H9 (cell line): ENCODE results near the gene SOX8. TPM values are rescaled to one million over a fixed set of nuclear protein-coding genes. Genes with fewer than 3 reads are reported as not detected.
A peak's percentile ranks its signal among the peaks of the same experiment; 100 is the strongest.

Experiments used
- DNase-seq: peaks from one replicate; pipeline ENCODE4 v3.0.0-alpha.2; 2017
- H2AFZ ChIP-seq: one replicate; pipeline ENCODE4 v1.6.1; 2013; ENCODE audit warnings: mild to moderate bottlenecking, low read length, control low read depth, moderate library complexity
- H2AK5ac ChIP-seq: 2 replicates; pipeline ENCODE4 v1.6.1; 2013; ENCODE audit warnings: low read length, control low read depth, mixed read lengths; ENCODE audit not compliant: insufficient read length
- H2BK120ac ChIP-seq: one replicate; pipeline ENCODE4 v1.6.1; 2013; ENCODE audit warnings: low read depth, mild to moderate bottlenecking, low read length, control low read depth, inconsistent platforms; ENCODE audit not compliant: poor library complexity, severe bottlenecking
- H2BK12ac ChIP-seq: 2 replicates; pipeline ENCODE4 v1.6.1; 2013; ENCODE audit warnings: low read length, control low read depth, mixed read lengths, low read depth; ENCODE audit not compliant: insufficient read length
- H2BK15ac ChIP-seq: 2 replicates; pipeline ENCODE4 v1.6.1; 2013; ENCODE audit warnings: low read depth, low read length, control low read depth
- H2BK20ac ChIP-seq: one replicate; pipeline ENCODE4 v1.6.1; 2013; ENCODE audit warnings: low read depth, mild to moderate bottlenecking, low read length, control low read depth, inconsistent platforms; ENCODE audit not compliant: poor library complexity, severe bottlenecking
- H2BK5ac ChIP-seq: 2 replicates; pipeline ENCODE4 v1.6.1; 2013; ENCODE audit warnings: low read length, control low read depth, mixed read lengths; ENCODE audit not compliant: insufficient read length
- H3K14ac ChIP-seq: 2 replicates; pipeline ENCODE4 v1.6.1; 2013; ENCODE audit warnings: low read length, control low read depth; ENCODE audit not compliant: insufficient read depth
- H3K18ac ChIP-seq: 2 replicates; pipeline ENCODE4 v1.6.1; 2013; ENCODE audit warnings: low read depth, mild to moderate bottlenecking, mixed read lengths, low read length, control low read depth; ENCODE audit not compliant: insufficient read length
- H3K23ac ChIP-seq: 2 replicates; pipeline ENCODE4 v1.6.1; 2013; ENCODE audit warnings: low read length, control low read depth, mixed read lengths, low read depth; ENCODE audit not compliant: insufficient read length
- H3K23me2 ChIP-seq: 2 replicates; pipeline ENCODE4 v1.6.1; 2013; ENCODE audit warnings: low read depth, mild to moderate bottlenecking, mixed read lengths, low read length, control low read depth; ENCODE audit not compliant: insufficient read length, poor library complexity, severe bottlenecking
- H3K27ac ChIP-seq: 2 replicates; pipeline ENCODE4 v1.5.1; 2013; ENCODE audit warnings: low read length, control low read depth, mixed read lengths, low read depth; ENCODE audit not compliant: insufficient read length
- H3K27me3 ChIP-seq: 2 replicates; pipeline ENCODE4 v1.6.1; 2013; ENCODE audit warnings: low read length, control low read depth, inconsistent platforms; ENCODE audit not compliant: insufficient read depth
- H3K4ac ChIP-seq: 2 replicates; pipeline ENCODE4 v1.6.1; 2013; ENCODE audit warnings: low read depth, mild to moderate bottlenecking, control low read depth, inconsistent platforms, low read length, moderate library complexity
- H3K4me1 ChIP-seq: 2 replicates; pipeline ENCODE4 v1.6.1; 2013; ENCODE audit warnings: low read length, control low read depth, inconsistent platforms; ENCODE audit not compliant: insufficient read depth
- H3K4me2 ChIP-seq: 2 replicates; pipeline ENCODE4 v1.6.1; 2013; ENCODE audit warnings: low read length, control low read depth, mixed read lengths; ENCODE audit not compliant: insufficient read length, insufficient read depth
- H3K56ac ChIP-seq: 2 replicates; pipeline ENCODE4 v1.6.1; 2013; ENCODE audit warnings: low read depth, mild to moderate bottlenecking, mixed read lengths, low read length, control low read depth; ENCODE audit not compliant: insufficient read length
- H3K79me1 ChIP-seq: 2 replicates; pipeline ENCODE4 v1.6.1; 2013; ENCODE audit warnings: low read depth, mild to moderate bottlenecking, moderate library complexity, low read length, control low read depth, inconsistent platforms; ENCODE audit not compliant: insufficient read depth, poor library complexity, severe bottlenecking
- H3K79me2 ChIP-seq: 2 replicates; pipeline ENCODE4 v1.6.1; 2013; ENCODE audit warnings: low read length, control low read depth, inconsistent platforms; ENCODE audit not compliant: insufficient read depth
- H3K9ac ChIP-seq: 2 replicates; pipeline ENCODE4 v1.6.1; 2013; ENCODE audit warnings: low read length, control low read depth, mixed read lengths; ENCODE audit not compliant: insufficient read length; ENCODE audit errors: extremely low read depth
- H3K9me3 ChIP-seq: one replicate; pipeline ENCODE4 v1.6.1; 2013; ENCODE audit warnings: low read depth, low read length, inconsistent platforms; ENCODE audit not compliant: control insufficient read depth
- H3T11ph ChIP-seq: one replicate; pipeline ENCODE4 v1.6.1; 2013; ENCODE audit warnings: mild to moderate bottlenecking, low read length, control low read depth, inconsistent platforms
- H4K20me1 ChIP-seq: one replicate; pipeline ENCODE4 v1.6.1; 2013; ENCODE audit not compliant: control insufficient read depth, insufficient read length, insufficient read depth
- H4K5ac ChIP-seq: 2 replicates; pipeline ENCODE4 v1.6.1; 2013; ENCODE audit warnings: low read depth, mild to moderate bottlenecking, mixed read lengths, low read length, control low read depth; ENCODE audit not compliant: insufficient read length
- H4K8ac ChIP-seq: replicated peaks from 2 replicates; pipeline ENCODE4 v1.6.1; 2013; ENCODE audit warnings: low read length, control low read depth, mixed read lengths, low read depth; ENCODE audit not compliant: insufficient read length
- H4K91ac ChIP-seq: 2 replicates; pipeline ENCODE4 v1.6.1; 2013; ENCODE audit warnings: low read depth, mild to moderate bottlenecking, moderate library complexity, mixed read lengths, low read length, control low read depth; ENCODE audit not compliant: insufficient read length
- H3K27ac Mint-ChIP-seq, 3 experiments: 2 replicates in 2 of 3; 3 replicates in 1 of 3; pipeline ENCODE4 v1.8.0; 2020 to 2021; ENCODE audit warnings: mixed read lengths in 3 of 3, mild to moderate bottlenecking in 1 of 3, moderate library complexity in 1 of 3
- H3K27me3 Mint-ChIP-seq: 2 replicates; pipeline ENCODE4 v1.8.0; 2021; ENCODE audit warnings: low read depth, mild to moderate bottlenecking, moderate library complexity, mixed read lengths
- H3K36me3 Mint-ChIP-seq, 3 experiments: 2 replicates in 2 of 3; 3 replicates in 1 of 3; pipeline ENCODE4 v1.8.0; 2020 to 2021; ENCODE audit warnings: low read depth in 3 of 3, mixed read lengths in 3 of 3; ENCODE audit not compliant: insufficient read depth in 1 of 3
- H3K4me1 Mint-ChIP-seq, 2 experiments: 2 replicates each; pipeline ENCODE4 v1.8.0; 2020; ENCODE audit warnings: mixed read lengths in 2 of 2
- H3K4me3 Mint-ChIP-seq, 2 experiments: 2 replicates in 1 of 2; 3 replicates in 1 of 2; pipeline ENCODE4 v1.8.0; 2020 to 2021; ENCODE audit warnings: mild to moderate bottlenecking in 2 of 2, mixed read lengths in 2 of 2, moderate library complexity in 1 of 2
- H3K9me3 Mint-ChIP-seq, 2 experiments: 2 replicates in 1 of 2; 3 replicates in 1 of 2; pipeline ENCODE4 v1.8.0; 2020; ENCODE audit warnings: mild to moderate bottlenecking in 2 of 2, mixed read lengths in 2 of 2, moderate library complexity in 1 of 2
- WGBS: extraction: QIAGEN DNeasy Blood & Tissue Kit; methylation state at CpG from one replicate; pipeline ENCODE4 v1.1.7; 2013; ENCODE audit warnings: missing lambda C conversion rate, low lambda C conversion rate, mixed read lengths; ENCODE audit not compliant: insufficient read length; ENCODE audit errors: extremely low coverage; 5-methylcytosine and 5-hydroxymethylcytosine counted together
- total RNA-seq: library from RNA; stranded (reverse); gene quantifications from 2 replicates; pipeline ENCODE4 v1.2.1, GENCODE V29; 2021
- TF ChIP-seq, protein P1 (sequence below): fragments of 200-600 bp; sonication (generic); conservative IDR thresholded peaks from 3 replicates; pipeline ENCODE4 v1.8.0; 2021; ENCODE audit warnings: antibody characterized with exemption, mild to moderate bottlenecking

Gene SOX8
- total RNA-seq, 1 experiment from 2014 or later, result 8.9 TPM

DNA sequence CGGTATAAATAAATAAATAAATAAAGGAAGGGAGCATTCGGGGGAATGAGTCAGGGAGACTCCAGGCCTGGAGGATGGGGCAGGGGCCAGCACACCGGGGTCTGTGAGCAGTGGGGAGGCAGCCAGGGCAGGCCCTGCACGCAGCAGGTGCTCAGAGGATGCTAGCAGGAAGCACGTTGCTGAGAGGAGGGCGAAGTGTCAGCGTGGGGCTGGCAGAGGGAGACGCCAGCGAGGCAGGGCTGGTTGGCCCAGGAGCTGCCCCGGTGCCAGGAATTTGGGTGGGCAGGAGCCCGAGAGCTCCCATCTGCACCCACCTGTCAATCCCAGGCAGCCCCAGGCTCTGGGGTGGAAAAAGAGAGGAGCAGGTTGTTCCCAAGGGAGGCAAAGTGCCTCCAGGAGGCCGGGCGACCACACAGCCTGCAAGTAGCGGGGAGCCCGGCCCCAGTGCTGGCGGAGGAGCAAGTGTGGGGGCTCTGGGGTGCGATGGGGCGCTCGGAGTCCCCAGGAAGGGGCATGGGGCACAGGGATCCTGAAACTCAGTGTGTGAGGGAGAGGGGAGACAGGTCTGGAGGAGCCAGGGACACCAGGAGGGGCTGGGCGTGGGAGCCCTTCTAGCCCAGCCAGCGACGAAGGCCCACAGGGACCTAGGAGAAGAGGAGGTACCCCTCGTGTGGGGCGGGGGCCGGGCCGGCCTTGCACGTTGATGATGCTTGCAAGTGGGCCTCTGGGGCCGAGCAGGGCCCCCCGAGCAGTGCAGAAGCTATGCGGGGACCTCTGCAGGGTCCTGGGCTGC, 28.0 kb downstream of the SOX8 start:
- Histone ChIP-seq H3K9me3 (no peaks in the 10 kb centered on the region), H2AK5ac (no peak overlapping the region), H2BK15ac (no peak overlapping the region), H3K18ac (no peak overlapping the region), H2BK5ac (no peak overlapping the region), H3K27ac (no peak overlapping the region), H4K5ac (no peak overlapping the region), H3T11ph (no peak overlapping the region), H3K23me2 (no peaks in the 10 kb centered on the region), H4K8ac (no peak overlapping the region), H3K4me2 (no peak overlapping the region), H3K14ac (no peak overlapping the region), H2BK20ac (no peak overlapping the region), H3K4me1 (no peaks in the 10 kb centered on the region), H3K27me3 (no peaks in the 10 kb centered on the region), H3K56ac (no peak overlapping the region), H3K23ac (no peak overlapping the region), H3K79me2 (no peaks in the 10 kb centered on the region), H2AFZ (no peak overlapping the region), H3K79me1 (no peaks in the 10 kb centered on the region), H4K20me1 (no peaks in the 10 kb centered on the region), H2BK120ac (no peak overlapping the region), H3K9ac (no peak overlapping the region), H2BK12ac (no peak overlapping the region), H3K4ac (no peak overlapping the region), H4K91ac (no peak overlapping the region)
- H3K4me3 Mint-ChIP-seq, result no peak overlapping the region
- no peaks in the 10 kb centered on the region; a peak in 1 of 5 replicates for H3K9me3 Mint-ChIP-seq
- no CpG with 5 or more reads among the region's 30 CpGs for WGBS
- H3K4me1 Mint-ChIP-seq, result peaks cover 0 to 3% of the 10 kb centered on the region in 2 experiments; a peak in 1 of 4 replicates
- DNase-seq, result no peak
- H3K36me3 Mint-ChIP-seq, result no peaks in the 10 kb centered on the region
- peak overlapping the region in 1 of 3 experiments; percentile 52; a peak in 1 of 7 replicates for H3K27ac Mint-ChIP-seq
- TF ChIP-seq, protein P1, sequence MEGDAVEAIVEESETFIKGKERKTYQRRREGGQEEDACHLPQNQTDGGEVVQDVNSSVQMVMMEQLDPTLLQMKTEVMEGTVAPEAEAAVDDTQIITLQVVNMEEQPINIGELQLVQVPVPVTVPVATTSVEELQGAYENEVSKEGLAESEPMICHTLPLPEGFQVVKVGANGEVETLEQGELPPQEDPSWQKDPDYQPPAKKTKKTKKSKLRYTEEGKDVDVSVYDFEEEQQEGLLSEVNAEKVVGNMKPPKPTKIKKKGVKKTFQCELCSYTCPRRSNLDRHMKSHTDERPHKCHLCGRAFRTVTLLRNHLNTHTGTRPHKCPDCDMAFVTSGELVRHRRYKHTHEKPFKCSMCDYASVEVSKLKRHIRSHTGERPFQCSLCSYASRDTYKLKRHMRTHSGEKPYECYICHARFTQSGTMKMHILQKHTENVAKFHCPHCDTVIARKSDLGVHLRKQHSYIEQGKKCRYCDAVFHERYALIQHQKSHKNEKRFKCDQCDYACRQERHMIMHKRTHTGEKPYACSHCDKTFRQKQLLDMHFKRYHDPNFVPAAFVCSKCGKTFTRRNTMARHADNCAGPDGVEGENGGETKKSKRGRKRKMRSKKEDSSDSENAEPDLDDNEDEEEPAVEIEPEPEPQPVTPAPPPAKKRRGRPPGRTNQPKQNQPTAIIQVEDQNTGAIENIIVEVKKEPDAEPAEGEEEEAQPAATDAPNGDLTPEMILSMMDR, result no peak
- H3K27me3 Mint-ChIP-seq, result peaks cover 4% of the 10 kb centered on the region; the same call in 1 of the 2 replicates
